ENCODE results near the gene MAMDC4.
"Not testable (repeated sequence)": the region's sequence is repeated elsewhere in the genome, so short reads cannot be mapped to it uniquely, and the experiment has no call there.

Gene MAMDC4

DNA sequence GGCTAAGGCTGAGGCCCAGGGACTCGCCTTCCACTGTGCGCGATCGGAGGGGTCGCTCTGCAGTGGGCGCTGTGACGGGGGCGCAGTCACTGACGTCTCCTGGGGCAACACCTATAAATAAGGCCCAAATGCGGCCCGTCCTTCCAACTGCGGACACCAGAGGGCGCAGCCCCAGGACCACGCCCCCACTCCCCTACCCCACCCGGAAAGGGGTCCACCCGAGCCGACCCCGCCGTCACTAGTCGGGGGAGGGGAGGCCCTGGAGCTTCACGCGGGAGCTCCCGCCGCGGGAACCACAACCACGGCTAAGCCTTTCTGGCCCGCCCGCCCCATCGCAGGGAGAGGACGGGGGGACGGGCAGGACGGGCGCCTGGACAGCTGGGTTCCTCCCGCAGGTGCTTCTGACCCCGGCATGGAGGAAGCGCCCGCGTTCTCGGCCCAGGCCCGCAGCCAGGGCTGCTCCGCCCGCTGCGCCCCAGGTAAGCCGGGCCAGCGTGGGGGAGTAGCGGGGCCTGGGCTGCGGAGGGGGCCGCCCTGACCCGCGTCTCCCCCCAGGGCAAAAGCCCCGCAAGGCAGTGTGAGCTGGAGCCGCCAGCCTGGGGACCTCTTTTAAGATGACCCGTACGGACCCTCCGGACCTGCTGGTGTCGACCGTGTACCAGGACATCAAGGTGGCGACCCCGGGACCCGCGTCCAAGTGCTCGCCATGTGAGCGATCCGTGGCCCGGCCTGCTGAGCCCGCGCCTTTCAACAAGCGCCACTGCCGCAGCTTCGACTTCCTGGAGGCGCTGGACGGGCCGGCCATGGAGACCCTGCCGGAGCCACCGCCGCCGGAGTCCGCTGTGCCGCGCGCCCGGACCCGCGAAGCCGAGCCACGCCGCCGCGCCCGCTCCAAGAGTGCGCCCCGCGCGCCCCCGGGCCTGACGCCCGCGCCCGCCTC is 8.1 kb upstream of the MAMDC4 start:
- not testable (repeated sequence) for H3K4me3 ChIP-seq (ENCODE audit: low read depth, low read length); H4K91ac ChIP-seq (ENCODE audit: low read depth, low read length); H3K4ac ChIP-seq (ENCODE audit: low read depth, low read length); H3K18ac ChIP-seq (ENCODE audit: low read length); H3K14ac ChIP-seq (ENCODE audit: low read length); H3K27me3 ChIP-seq (ENCODE audit: insufficient read depth, low read length); H3K79me2 ChIP-seq (ENCODE audit: control insufficient read depth, insufficient read depth, low read length, poor library complexity); H2BK12ac ChIP-seq (ENCODE audit: low read length); H3K23ac ChIP-seq (ENCODE audit: low read length); H2AFZ ChIP-seq (ENCODE audit: insufficient read depth, low read length, poor library complexity); H4K8ac ChIP-seq (ENCODE audit: low read depth, low read length); H2BK120ac ChIP-seq (ENCODE audit: insufficient read depth, low read length, poor library complexity); H4K12ac ChIP-seq (ENCODE audit: low read depth, low read length); H3K27ac ChIP-seq (ENCODE audit: low read depth, low read length); H2AK5ac ChIP-seq (ENCODE audit: low read length); H2BK5ac ChIP-seq (ENCODE audit: low read depth, low read length, poor library complexity); H3K9ac ChIP-seq (ENCODE audit: low read length); H3K4me2 ChIP-seq (ENCODE audit: low read length)
- Histone ChIP-seq H3K4me1 (ENCODE audit: control insufficient read depth in 1 of 2, insufficient read depth in 2 of 2, low read length in 2 of 2) (peaks cover 12 to 14% of the 10 kb centered on the region in 2 experiments), H3K36me3 (ENCODE audit: control insufficient read depth in 1 of 2, insufficient read depth in 2 of 2, low read length in 2 of 2) (peaks cover 15 to 16% of the 10 kb centered on the region in 2 experiments), H3K9me3 (ENCODE audit: insufficient read depth, low read depth, low read length) (peaks cover 23% of the 10 kb centered on the region), H3K79me1 (ENCODE audit: low read length) (peaks cover 20% of the 10 kb centered on the region)
- no CpG with 5 or more reads among the region's 99 CpGs for WGBS (ENCODE audit: extremely low coverage, insufficient coverage, insufficient read length)
- peak in 1 of 2 donors; percentile 51 for DNase-seq

GRCh38 chr9:136844761-136845464 is 7.2 kb upstream of the MAMDC4 start:
- no peak overlapping the region for H3K18ac ChIP-seq (ENCODE audit: low read length)
- H3K4ac ChIP-seq (ENCODE audit: low read depth, low read length): no peak overlapping the region
- H2AK5ac ChIP-seq (ENCODE audit: low read length): no peak overlapping the region
- H3K79me1 ChIP-seq (ENCODE audit: low read length): peaks cover 22% of the 10 kb centered on the region
- no peak overlapping the region for H3K23ac ChIP-seq (ENCODE audit: low read length)
- WGBS (ENCODE audit: extremely low coverage, insufficient coverage, insufficient read length): no CpG with 5 or more reads among the region's 88 CpGs
- H3K4me3 ChIP-seq (ENCODE audit: low read depth, low read length): no peak overlapping the region
- peaks cover 13 to 16% of the 10 kb centered on the region in 2 experiments for H3K4me1 ChIP-seq (ENCODE audit: control insufficient read depth in 1 of 2, insufficient read depth in 2 of 2, low read length in 2 of 2)
- H3K9me3 ChIP-seq (ENCODE audit: insufficient read depth, low read depth, low read length): peaks cover 23% of the 10 kb centered on the region
- no peak overlapping the region for H4K8ac ChIP-seq (ENCODE audit: low read depth, low read length)
- no peak overlapping the region for H2AFZ ChIP-seq (ENCODE audit: insufficient read depth, low read length, poor library complexity)
- H2BK12ac ChIP-seq (ENCODE audit: low read length): no peak overlapping the region
- H4K12ac ChIP-seq (ENCODE audit: low read depth, low read length): no peak overlapping the region
- H3K36me3 ChIP-seq (ENCODE audit: control insufficient read depth in 1 of 2, insufficient read depth in 2 of 2, low read length in 2 of 2): peaks cover 7 to 8% of the 10 kb centered on the region in 2 experiments
- H3K27ac ChIP-seq (ENCODE audit: low read depth, low read length): no peak overlapping the region
- H2BK120ac ChIP-seq (ENCODE audit: insufficient read depth, low read length, poor library complexity): no peak overlapping the region
- peaks cover 4% of the 10 kb centered on the region for H3K27me3 ChIP-seq (ENCODE audit: insufficient read depth, low read length)
- no peak overlapping the region for H2BK5ac ChIP-seq (ENCODE audit: low read depth, low read length, poor library complexity)
- H3K4me2 ChIP-seq (ENCODE audit: low read length): no peak overlapping the region
- H3K9ac ChIP-seq (ENCODE audit: low read length): no peak overlapping the region
- DNase-seq: no peak
- peaks cover 7% of the 10 kb centered on the region for H3K79me2 ChIP-seq (ENCODE audit: control insufficient read depth, insufficient read depth, low read length, poor library complexity)
- no peak overlapping the region for H3K14ac ChIP-seq (ENCODE audit: low read length)
- H4K91ac ChIP-seq (ENCODE audit: low read depth, low read length): no peak overlapping the region

GRCh38 chr9:136845465-136846260 is 6.5 kb upstream of the MAMDC4 start:
- Histone ChIP-seq H3K79me2 (ENCODE audit: control insufficient read depth, insufficient read depth, low read length, poor library complexity) (peaks cover 9% of the 10 kb centered on the region), H2AK5ac (ENCODE audit: low read length) (no peak overlapping the region), H3K9me3 (ENCODE audit: insufficient read depth, low read depth, low read length) (peaks cover 23% of the 10 kb centered on the region), H3K27ac (ENCODE audit: low read depth, low read length) (no peak overlapping the region), H3K36me3 (ENCODE audit: control insufficient read depth in 1 of 2, insufficient read depth in 2 of 2, low read length in 2 of 2) (peaks cover 7 to 10% of the 10 kb centered on the region in 2 experiments), H3K23ac (ENCODE audit: low read length) (no peak overlapping the region), H3K4me2 (ENCODE audit: low read length) (no peak overlapping the region), H2BK120ac (ENCODE audit: insufficient read depth, low read length, poor library complexity) (no peak overlapping the region), H3K18ac (ENCODE audit: low read length) (peak overlapping the region; percentile 25), H3K79me1 (ENCODE audit: low read length) (peaks cover 22% of the 10 kb centered on the region), H2BK12ac (ENCODE audit: low read length) (no peak overlapping the region), H4K8ac (ENCODE audit: low read depth, low read length) (no peak overlapping the region), H2BK5ac (ENCODE audit: low read depth, low read length, poor library complexity) (no peak overlapping the region), H3K9ac (ENCODE audit: low read length) (no peak overlapping the region), H3K4me1 (ENCODE audit: control insufficient read depth in 1 of 2, insufficient read depth in 2 of 2, low read length in 2 of 2) (peaks cover 20% of the 10 kb centered on the region in 2 experiments), H3K14ac (ENCODE audit: low read length) (no peak overlapping the region), H3K4ac (ENCODE audit: low read depth, low read length) (no peak overlapping the region), H2AFZ (ENCODE audit: insufficient read depth, low read length, poor library complexity) (no peak overlapping the region), H4K12ac (ENCODE audit: low read depth, low read length) (no peak overlapping the region), H4K91ac (ENCODE audit: low read depth, low read length) (no peak overlapping the region), H3K27me3 (ENCODE audit: insufficient read depth, low read length) (peaks cover 4% of the 10 kb centered on the region), H3K4me3 (ENCODE audit: low read depth, low read length) (no peak overlapping the region)
- no CpG with 5 or more reads among the region's 102 CpGs for WGBS (ENCODE audit: extremely low coverage, insufficient coverage, insufficient read length)
- DNase-seq: peak in 1 of 2 donors; percentile 16

All from trophoblast cell (in vitro differentiated cells and primary cell).